Progenitor cell of endocrine pancreas (in vitro differentiated cells): ENCODE results near the gene DCX. TPM values are rescaled to one million over a fixed set of nuclear protein-coding genes. Genes with fewer than 3 reads are reported as not detected.

Source experiments
- DNase-seq: peaks from one replicate; pipeline ENCODE4 v3.0.0; 2021; ENCODE audit warnings: low spot score; ENCODE audit not compliant: unreplicated experiment
- H3K27ac Mint-ChIP-seq: 2 replicates; pipeline ENCODE4 v1.8.0; 2021; ENCODE audit warnings: mild to moderate bottlenecking, moderate library complexity, mixed read lengths
- H3K27me3 Mint-ChIP-seq: 2 replicates; pipeline ENCODE4 v1.8.0; 2021; ENCODE audit warnings: mixed read lengths
- H3K36me3 Mint-ChIP-seq: 2 replicates; pipeline ENCODE4 v1.8.0; 2022; ENCODE audit warnings: mixed read lengths; ENCODE audit not compliant: insufficient read depth
- H3K4me1 Mint-ChIP-seq: 2 replicates; pipeline ENCODE4 v1.8.0; 2021; ENCODE audit warnings: low read depth, mixed read lengths
- H3K4me3 Mint-ChIP-seq: 2 replicates; pipeline ENCODE4 v1.8.0; 2021; ENCODE audit warnings: low read depth, mild to moderate bottlenecking, moderate library complexity, mixed read lengths
- H3K9me3 Mint-ChIP-seq: 2 replicates; pipeline ENCODE4 v1.8.0; 2021; ENCODE audit warnings: low read depth, mixed read lengths
- total RNA-seq: library from RNA; stranded (reverse); gene quantifications from 2 replicates; pipeline ENCODE4 v1.2.1, GENCODE V29; 2021
- TF ChIP-seq, protein P1 (sequence below): fragments of 200-600 bp; sonication (generic); IDR thresholded peaks from one replicate; pipeline ENCODE4 v1.5.0; 2021; ENCODE audit warnings: antibody characterized with exemption, mild to moderate bottlenecking; ENCODE audit not compliant: unreplicated experiment

The DCX gene
- total RNA-seq, 1 donor from 2014 or later: 171 TPM

DNA sequence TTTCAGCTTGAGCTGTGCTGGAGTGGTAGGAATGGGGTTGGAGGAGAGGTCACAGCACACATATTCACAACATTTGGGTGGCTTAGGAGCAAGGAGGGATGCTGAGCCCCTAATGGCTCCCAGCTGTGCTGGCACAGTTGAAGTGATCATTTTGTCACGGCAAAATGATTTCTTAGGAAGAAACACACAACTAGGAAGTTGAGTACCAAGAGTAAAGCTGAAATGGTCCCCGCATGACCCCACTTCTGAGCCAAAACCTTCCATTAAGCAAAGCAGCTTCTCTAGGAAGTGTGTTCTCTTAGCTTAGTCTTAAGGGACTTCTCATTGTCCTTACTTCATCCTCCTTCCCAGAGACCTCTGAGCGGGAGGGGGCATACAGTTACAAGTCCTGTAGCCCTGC lies 154.3 kb downstream of the DCX start:
- TF ChIP-seq, protein P1, sequence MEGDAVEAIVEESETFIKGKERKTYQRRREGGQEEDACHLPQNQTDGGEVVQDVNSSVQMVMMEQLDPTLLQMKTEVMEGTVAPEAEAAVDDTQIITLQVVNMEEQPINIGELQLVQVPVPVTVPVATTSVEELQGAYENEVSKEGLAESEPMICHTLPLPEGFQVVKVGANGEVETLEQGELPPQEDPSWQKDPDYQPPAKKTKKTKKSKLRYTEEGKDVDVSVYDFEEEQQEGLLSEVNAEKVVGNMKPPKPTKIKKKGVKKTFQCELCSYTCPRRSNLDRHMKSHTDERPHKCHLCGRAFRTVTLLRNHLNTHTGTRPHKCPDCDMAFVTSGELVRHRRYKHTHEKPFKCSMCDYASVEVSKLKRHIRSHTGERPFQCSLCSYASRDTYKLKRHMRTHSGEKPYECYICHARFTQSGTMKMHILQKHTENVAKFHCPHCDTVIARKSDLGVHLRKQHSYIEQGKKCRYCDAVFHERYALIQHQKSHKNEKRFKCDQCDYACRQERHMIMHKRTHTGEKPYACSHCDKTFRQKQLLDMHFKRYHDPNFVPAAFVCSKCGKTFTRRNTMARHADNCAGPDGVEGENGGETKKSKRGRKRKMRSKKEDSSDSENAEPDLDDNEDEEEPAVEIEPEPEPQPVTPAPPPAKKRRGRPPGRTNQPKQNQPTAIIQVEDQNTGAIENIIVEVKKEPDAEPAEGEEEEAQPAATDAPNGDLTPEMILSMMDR: no peak
- DNase-seq: no peak
- no peaks in the 10 kb centered on the region for H3K27me3 Mint-ChIP-seq
- peaks cover 27% of the 10 kb centered on the region for H3K36me3 Mint-ChIP-seq
- H3K4me1 Mint-ChIP-seq: peaks cover 24% of the 10 kb centered on the region
- H3K4me3 Mint-ChIP-seq: no peak overlapping the region
- H3K27ac Mint-ChIP-seq: no peak overlapping the region
- peaks cover 2% of the 10 kb centered on the region for H3K9me3 Mint-ChIP-seq

DNA sequence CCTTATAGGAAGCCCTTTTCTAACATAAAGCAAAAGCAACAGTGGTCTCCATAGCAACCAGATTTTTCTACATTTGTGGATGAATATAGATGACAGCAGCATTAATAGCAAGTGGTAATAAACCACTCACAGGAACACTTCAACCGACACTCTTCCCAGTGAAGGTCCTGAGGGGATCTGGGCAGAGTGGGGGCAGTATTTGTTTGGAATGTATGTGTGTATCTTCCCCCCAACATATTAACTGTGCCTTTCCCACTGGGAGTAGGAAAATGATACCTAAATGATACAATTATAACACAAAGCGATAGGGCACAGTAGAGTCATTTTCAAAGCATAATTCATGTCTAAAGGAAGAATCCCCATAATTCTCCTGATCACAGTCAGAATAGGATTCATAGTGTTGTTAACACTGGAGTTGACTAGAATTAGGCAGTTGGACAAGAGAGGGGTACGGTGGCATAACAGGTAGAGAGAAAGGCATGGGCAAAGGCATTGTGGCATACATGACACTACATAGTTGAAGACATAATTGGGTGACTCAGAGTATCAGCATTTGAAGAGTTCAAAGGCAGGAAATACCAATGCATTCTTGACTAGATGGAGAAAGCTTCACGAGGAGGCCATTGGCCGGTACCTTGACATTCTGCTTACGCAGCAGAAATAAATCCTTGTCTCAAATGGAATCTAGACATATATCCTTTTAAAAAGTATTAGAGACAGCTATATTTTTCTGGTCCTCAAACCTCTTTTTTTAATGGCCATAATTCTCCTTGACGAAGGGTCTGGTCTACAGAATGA lies 156.9 kb downstream of the DCX start:
- DNase-seq: no peak
- H3K4me1 Mint-ChIP-seq: peaks cover 12% of the 10 kb centered on the region
- no peaks in the 10 kb centered on the region for H3K27me3 Mint-ChIP-seq
- TF ChIP-seq, protein P1: no peak
- peaks cover 30% of the 10 kb centered on the region for H3K36me3 Mint-ChIP-seq
- H3K4me3 Mint-ChIP-seq: no peak overlapping the region
- H3K9me3 Mint-ChIP-seq: peaks cover 2% of the 10 kb centered on the region
- no peak overlapping the region for H3K27ac Mint-ChIP-seq

DNA sequence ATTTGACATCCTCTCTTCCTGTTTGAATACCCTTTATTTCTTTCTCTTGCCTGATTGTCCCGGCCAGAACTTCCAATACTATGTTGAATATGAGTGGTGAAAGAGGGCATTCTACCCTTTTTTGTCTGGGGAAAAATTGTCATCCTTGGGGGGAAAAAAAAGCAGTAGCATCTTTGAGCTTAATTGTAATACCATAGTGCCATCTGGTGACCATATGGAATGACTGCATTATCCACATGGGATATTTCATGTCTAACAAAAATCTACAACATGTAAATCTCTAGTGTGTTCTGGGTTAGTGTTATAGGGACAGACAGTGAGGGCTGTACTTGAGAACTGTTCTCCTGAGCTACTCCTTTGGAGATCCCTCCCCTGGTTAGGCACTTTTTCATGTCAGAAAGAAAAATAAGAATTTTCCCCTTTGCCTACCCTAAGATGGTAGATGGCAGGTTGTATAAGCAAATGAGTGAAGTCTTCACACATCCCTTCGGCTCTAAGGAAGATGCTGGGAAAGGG lies 167.7 kb downstream of the DCX start:
- Mint-ChIP-seq H3K4me1 (no peaks in the 10 kb centered on the region), H3K27me3 (no peaks in the 10 kb centered on the region), H3K36me3 (peaks cover 7% of the 10 kb centered on the region), H3K9me3 (peaks cover 2% of the 10 kb centered on the region), H3K27ac (no peak overlapping the region), H3K4me3 (no peak overlapping the region)
- DNase-seq: no peak
- TF ChIP-seq, protein P1: peak; percentile 79

Other genes with a start within 250 kb of the DCX start
- gene CAPN6, start 141.7 kb downstream of the DCX start, total RNA-seq: 96.5 and 104 TPM in 2 replicates
- 0.72 and 0.95 TPM in 2 replicates for gene SERTM2, start 99.5 kb upstream of the DCX start, total RNA-seq